Adrenal gland (tissue), 12 donors: Measurements from ENCODE around the gene APOC3. TPM values are rescaled to one million over a fixed set of nuclear protein-coding genes. Genes with fewer than 3 reads are reported as not detected.

ENCODE experiments used
- DNase-seq, 7 donors: peaks; one replicate each; pipeline ENCODE4 v3.0.0-alpha.2; 2019 to 2020
- H3K27ac ChIP-seq, 5 donors: fragments of 200-600 bp; sonication (generic) in 4 of 5; 1 replicate in 3 of 5; 2 replicates in 2 of 5; pipeline versions ENCODE4 v1.5.1 to v1.8.0; 2016 to 2020; ENCODE audit warnings: mild to moderate bottlenecking in 1 of 5
- H3K27me3 ChIP-seq: fragments of 200-600 bp; 2 replicates; pipeline ENCODE4 v1.8.0; 2021
- H3K36me3 ChIP-seq, 2 donors: fragments of 200-600 bp; replicated peaks in 1 of 2; 1 replicate in 1 of 2; 2 replicates in 1 of 2; pipeline versions ENCODE4 v1.5.1 to v1.8.0; 2018 to 2022
- H3K4me1 ChIP-seq, 2 donors: fragments of 200-600 bp; replicated peaks in 1 of 2; 1 replicate in 1 of 2; 2 replicates in 1 of 2; pipeline versions ENCODE4 v1.5.1 to v1.8.0; 2018 to 2021
- H3K4me3 ChIP-seq, 4 donors: fragments of 200-600 bp; sonication (generic) in 3 of 4; one replicate each; pipeline ENCODE4 v1.5.1; 2016 to 2018
- H3K9me3 ChIP-seq, 3 donors: fragments of 200-600 bp; sonication (generic) in 1 of 3; replicated peaks in 1 of 3; 1 replicate in 2 of 3; 2 replicates in 1 of 3; pipeline versions ENCODE4 v1.5.1 to v1.8.0; 2016 to 2021
- POLR2A ChIP-seq, 2 donors: fragments of 450-650 bp; IDR thresholded peaks; one replicate each; pipeline ENCODE4 v1.6.1; 2017; ENCODE audit warnings: antibody characterized with exemption in 2 of 2, mild to moderate bottlenecking in 2 of 2, moderate library complexity in 1 of 2
- WGBS, 4 donors: extraction: QIAGEN DNeasy Blood & Tissue Kit in 2 of 4; methylation state at CpG; one replicate each; pipeline versions ENCODE4 v1.1.5 to v1.1.7; 2013 to 2017; 5-methylcytosine and 5-hydroxymethylcytosine counted together
- intact Hi-C, 2 donors: fragments of 100-400 bp; cut with DNase I; formaldehyde crosslinking; loops; one replicate each; pipeline versions ENCODE4 v1.14.1 to v1.15.0; 2022 to 2023
- polyA plus RNA-seq, 3 donors: library from polyadenylated mRNA; stranded (reverse); fragments of 200-250 nt in 2 of 3; fragments of 350-450 nt in 1 of 3; fragmentation: Illumina TruSeq in 1 of 3; extraction: RNeasy Lipid Tissue Mini Kit (QIAGEN cat#74804) in 1 of 3; gene quantifications; one replicate each; pipeline ENCODE4 v1.2.3, GENCODE V29; 2013 to 2014
- total RNA-seq, 9 donors: library from RNA; depleted of rRNA in 4 of 9; stranded (reverse); fragments of >200 nt in 4 of 9; fragments of 120-200 nt in 1 of 9; fragmentation: NEBNext Ultra II Directional in 1 of 9; extraction: Animal tissue kit (Norgen Biotek cat#: 25700) in 1 of 9; gene quantifications; one replicate each; pipeline versions ENCODE4 v1.1.0 to v1.2.4, GENCODE V29; 2013 to 2023
- TF ChIP-seq, protein P1 (sequence below), 6 experiments: fragments of 450-650 bp in 4 of 6; fragments of 200-600 bp in 2 of 6; sonication (generic) in 1 of 6; IDR thresholded peaks; 1 replicate in 5 of 6; 2 replicates in 1 of 6; pipeline versions ENCODE4 v1.5.1 to v1.8.0; 2016 to 2021; ENCODE audit warnings: antibody characterized with exemption in 6 of 6, mild to moderate bottlenecking in 2 of 6, moderate library complexity in 1 of 6
- donor health status: healthy with polysubstance abuse.
- donor health status: Bipolar disorder and iron deficiency.
- donor health status: DM: yes; HTN: yes; CAD: no.
- donor health status: DM: no; HTN: no; CAD: no.
- donor health status: DM: no; HTN: no; CAD: no.
- donor health status: DM: yes; HTN: yes; CAD: no.

Gene APOC3
- total and polyA plus RNA-seq, 12 donors: 0.20 to 3.1 (median 1.0) TPM; not detected in 5

DNA sequence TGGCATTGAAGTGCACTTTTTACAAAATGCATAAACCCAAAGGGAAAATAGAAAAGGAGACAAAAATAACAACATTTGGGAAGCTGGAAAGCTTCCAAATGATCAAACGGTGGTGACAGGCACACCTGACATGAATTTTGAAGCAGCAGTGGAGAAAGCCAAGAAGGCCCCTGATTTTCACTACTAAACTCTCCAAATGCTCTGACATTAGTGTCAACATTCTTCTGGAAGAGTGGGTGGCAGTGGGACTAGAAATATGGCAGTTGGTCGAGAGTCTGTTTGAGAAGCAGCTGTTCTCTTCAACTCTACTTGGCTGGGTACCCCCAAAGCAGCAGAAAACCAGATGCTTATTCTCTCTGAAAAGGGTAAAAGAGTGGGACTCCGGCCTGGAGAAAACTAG, 25.7 kb upstream of the APOC3 start:
- 53 to 70% (median 67%) methylated on average over 3 of the region's 3 CpGs for WGBS, 4 donors
- H3K4me3 ChIP-seq: no peak overlapping the region
- H3K36me3 ChIP-seq: no peaks in the 10 kb centered on the region
- peaks cover 6% of the 10 kb centered on the region for H3K27me3 ChIP-seq
- no peak overlapping the region for H3K27ac ChIP-seq
- DNase-seq: no peak
- no peaks in the 10 kb centered on the region for H3K9me3 ChIP-seq
- intact Hi-C loops: no loop called here
- H3K4me1 ChIP-seq: no peaks in the 10 kb centered on the region
- TF ChIP-seq POLR2A (IDR thresholded peaks at IDR 0.05): no peak
- TF ChIP-seq, protein P1, sequence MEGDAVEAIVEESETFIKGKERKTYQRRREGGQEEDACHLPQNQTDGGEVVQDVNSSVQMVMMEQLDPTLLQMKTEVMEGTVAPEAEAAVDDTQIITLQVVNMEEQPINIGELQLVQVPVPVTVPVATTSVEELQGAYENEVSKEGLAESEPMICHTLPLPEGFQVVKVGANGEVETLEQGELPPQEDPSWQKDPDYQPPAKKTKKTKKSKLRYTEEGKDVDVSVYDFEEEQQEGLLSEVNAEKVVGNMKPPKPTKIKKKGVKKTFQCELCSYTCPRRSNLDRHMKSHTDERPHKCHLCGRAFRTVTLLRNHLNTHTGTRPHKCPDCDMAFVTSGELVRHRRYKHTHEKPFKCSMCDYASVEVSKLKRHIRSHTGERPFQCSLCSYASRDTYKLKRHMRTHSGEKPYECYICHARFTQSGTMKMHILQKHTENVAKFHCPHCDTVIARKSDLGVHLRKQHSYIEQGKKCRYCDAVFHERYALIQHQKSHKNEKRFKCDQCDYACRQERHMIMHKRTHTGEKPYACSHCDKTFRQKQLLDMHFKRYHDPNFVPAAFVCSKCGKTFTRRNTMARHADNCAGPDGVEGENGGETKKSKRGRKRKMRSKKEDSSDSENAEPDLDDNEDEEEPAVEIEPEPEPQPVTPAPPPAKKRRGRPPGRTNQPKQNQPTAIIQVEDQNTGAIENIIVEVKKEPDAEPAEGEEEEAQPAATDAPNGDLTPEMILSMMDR (IDR thresholded peaks at IDR 0.05): no peak

DNA sequence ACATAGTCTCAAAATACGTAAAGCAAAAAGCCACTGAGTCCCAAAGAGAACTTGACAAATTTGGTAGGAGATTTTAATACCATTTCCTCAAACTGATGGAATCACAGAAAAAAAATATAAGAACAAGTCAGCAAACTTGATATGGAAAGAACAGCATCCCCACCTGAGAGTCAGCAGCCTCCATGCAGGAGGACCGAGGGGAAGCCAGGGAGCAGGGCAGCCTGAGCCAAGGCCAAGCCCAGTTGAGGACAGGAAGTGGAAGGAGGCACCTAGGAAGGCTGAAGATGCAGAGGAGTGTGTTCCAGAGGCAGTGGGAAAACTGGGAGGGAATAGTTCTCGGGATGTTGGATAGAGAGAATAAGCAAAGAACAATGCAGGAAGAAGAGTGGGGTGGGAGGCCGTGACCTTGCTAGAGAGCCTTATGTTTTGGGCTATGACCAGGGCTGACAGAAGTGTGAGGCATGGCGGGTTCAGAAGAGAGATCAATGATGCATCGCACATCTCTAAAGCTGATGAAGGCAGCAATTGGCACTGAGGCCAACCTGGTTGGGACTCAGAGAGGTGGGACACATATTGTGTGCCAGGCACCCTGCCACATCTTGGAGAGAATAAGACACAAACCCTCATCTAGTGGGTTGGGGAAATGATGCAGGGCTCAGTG, 22.0 kb upstream of the APOC3 start:
- DNase-seq: no peak
- 86 to 90% (median 89%) methylated on average over 6 of the region's 6 CpGs for WGBS, 4 donors
- H3K9me3 ChIP-seq: no peaks in the 10 kb centered on the region
- H3K36me3 ChIP-seq: no peaks in the 10 kb centered on the region
- no peak overlapping the region for H3K27ac ChIP-seq
- TF ChIP-seq POLR2A (IDR thresholded peaks at IDR 0.05): no peak
- TF ChIP-seq, protein P1 (IDR thresholded peaks at IDR 0.05): no peak
- H3K27me3 ChIP-seq: no peaks in the 10 kb centered on the region
- H3K4me3 ChIP-seq: no peak overlapping the region
- no peaks in the 10 kb centered on the region for H3K4me1 ChIP-seq
- intact Hi-C loops: no loop called here

DNA sequence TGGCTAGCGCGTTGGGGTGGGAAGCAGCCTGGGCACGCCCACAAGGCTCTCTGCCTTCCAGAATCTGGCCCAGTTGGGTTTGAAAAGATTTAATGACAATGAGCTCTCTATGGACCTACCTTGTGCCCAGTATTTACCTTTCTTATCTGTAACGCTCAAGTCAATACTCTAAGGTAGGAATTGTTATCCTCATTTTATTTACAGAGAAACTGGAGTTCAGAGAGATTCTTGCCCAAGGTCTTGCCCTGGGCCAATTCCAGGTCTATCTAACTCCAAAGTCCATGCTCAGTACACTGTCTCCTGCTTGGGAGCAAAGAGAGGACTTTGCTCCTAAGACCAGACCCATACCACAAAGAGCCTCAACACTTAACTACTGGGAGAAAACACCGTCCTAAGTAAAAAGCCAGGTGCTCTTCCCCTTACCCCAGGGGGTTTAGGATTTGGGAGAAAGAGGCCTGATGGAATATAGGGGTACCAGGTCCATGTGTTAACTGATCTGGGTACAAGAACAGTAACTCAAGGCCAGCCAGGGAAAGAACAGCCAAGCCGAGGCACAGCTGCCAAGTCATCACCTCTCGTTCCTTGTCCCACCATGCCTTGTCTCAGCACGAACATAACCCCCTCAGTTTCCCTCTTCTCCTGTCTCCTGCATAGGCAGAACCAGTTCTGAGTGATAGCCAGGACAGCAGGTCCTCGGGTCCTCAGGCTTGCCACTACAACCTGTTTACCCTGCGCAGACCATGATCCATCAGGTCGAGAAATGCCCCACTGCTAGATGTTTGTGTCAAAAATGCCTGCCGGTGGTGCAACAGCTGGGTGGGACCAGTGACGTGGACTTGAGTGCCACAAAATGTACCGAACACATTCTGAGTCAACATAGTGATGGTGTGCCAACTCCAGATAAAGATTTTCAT, 21.2 kb upstream of the APOC3 start:
- no peak overlapping the region for H3K4me3 ChIP-seq
- 75 to 82% (median 79%) methylated on average over 14 of the region's 14 CpGs for WGBS, 4 donors
- H3K27ac ChIP-seq: no peak overlapping the region
- TF ChIP-seq POLR2A (IDR thresholded peaks at IDR 0.05): no peak
- TF ChIP-seq, protein P1 (IDR thresholded peaks at IDR 0.05): no peak
- H3K9me3 ChIP-seq: no peaks in the 10 kb centered on the region
- DNase-seq: no peak
- intact Hi-C loops: no loop called here
- H3K4me1 ChIP-seq: no peaks in the 10 kb centered on the region
- H3K27me3 ChIP-seq: no peaks in the 10 kb centered on the region
- no peaks in the 10 kb centered on the region for H3K36me3 ChIP-seq

DNA sequence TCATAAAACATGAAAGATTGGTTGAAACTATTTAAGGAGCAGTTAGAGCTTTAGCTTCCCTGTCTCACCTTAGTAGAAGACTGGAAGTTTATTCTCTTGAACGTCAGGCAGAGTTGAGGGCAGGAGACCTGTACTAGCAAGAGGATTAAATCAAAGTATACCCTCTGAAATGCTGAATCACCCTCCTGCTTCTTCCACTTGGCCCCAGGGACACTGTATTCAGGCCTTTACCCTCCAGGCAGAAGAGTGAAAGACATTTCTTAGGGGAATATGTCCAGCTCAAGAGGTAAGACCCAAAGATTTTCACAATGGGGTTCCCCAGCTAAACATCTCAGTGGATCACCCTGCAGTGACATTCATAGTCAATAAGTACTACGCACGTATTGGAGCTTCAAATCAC, 18.5 kb upstream of the APOC3 start:
- Histone ChIP-seq H3K4me1 (no peaks in the 10 kb centered on the region), H3K27me3 (no peaks in the 10 kb centered on the region), H3K27ac (no peak overlapping the region), H3K9me3 (no peaks in the 10 kb centered on the region), H3K4me3 (no peak overlapping the region), H3K36me3 (no peaks in the 10 kb centered on the region)
- intact Hi-C loops: no loop called here
- no peak for TF ChIP-seq POLR2A (IDR thresholded peaks at IDR 0.05)
- TF ChIP-seq, protein P1 (IDR thresholded peaks at IDR 0.05): no peak
- no peak for DNase-seq
- WGBS, 4 donors: 80 to 85% (median 83%) methylated on average over 3 of the region's 3 CpGs
